Skin of body (tissue), 2 donors: ENCODE measurements around the gene IFI44L. TPM values are rescaled to one million over a fixed set of nuclear protein-coding genes. Genes with fewer than 3 reads are reported as not detected.

Experiments
- DNase-seq: peaks from one replicate; lab custom pipeline; 2025; lab: John Stamatoyannopoulos, UW
- total RNA-seq: library from RNA; depleted of rRNA; stranded (reverse); fragments of >200 nt; gene quantifications from one replicate; pipeline ENCODE4 v1.2.3, GENCODE V29; 2014

The IFI44L gene
- total RNA-seq, 1 donor from 2014 or later, result 3.0 TPM

- DNase-seq, result no peak
These were observed 20.2 kb downstream of the IFI44L start for GRCh38 chr1:78640462-78640861.

GRCh38 chr1:78641558-78641957 is 21.3 kb downstream of the IFI44L start:
- DNase-seq, result no peak

GRCh38 chr1:78645723-78646122 is 25.5 kb downstream of the IFI44L start:
- no peak for DNase-seq

GRCh38 chr1:78647238-78647637 is 27.0 kb downstream of the IFI44L start:
- DNase-seq, result no peak

DNA sequence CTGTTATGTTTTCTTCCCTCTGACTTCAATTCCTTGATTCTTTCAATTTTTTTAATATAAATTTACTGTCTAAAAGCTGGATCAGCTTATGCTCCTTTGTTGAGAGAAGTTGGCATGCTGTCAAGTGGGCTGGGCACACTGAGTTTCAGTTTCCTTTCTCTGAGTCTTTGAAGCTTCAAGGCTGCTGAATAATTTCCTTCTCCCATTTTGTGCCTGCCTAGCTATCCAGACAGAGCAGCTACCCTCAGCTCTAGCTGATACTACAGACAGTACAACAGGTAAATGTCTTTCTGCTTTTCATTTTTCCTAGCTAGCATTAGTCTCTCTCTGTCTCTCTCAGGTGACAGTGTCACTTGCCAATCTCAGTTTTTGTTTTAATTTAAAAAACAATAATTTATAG is 29.4 kb downstream of the IFI44L start, which contains the start of gene IFI44:
TSS of gene IFI44 (plus strand) at position 204 of the 400 bp plus-strand sequence. CDS start 365 bp downstream, outside the sequence.
- DNase-seq, result peak; percentile 88

- peak; percentile 31 for DNase-seq
These were observed 29.9 kb downstream of the IFI44L start for GRCh38 chr1:78650114-78650660.

DNA sequence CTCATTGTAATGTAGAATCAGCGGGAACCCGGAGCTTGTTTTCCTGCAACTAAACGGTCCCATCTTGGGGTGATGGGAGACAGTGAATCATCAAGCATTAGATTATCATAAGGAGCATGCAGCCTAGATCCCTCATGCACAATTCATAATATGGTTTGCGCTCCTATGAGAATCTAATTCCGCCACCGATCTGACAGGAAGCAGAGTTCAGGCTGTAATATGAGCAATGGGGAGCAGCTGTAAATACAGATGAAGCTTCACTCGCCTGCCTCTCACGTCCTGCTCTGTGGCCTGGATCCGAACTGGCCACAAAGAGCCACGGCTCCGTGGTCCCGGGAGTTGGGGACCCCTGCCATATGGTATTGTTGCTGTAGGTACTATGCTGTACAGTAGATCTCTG is 31.0 kb downstream of the IFI44L start:
- DNase-seq, result peak; percentile 33

- no peak for DNase-seq
These were observed 31.8 kb downstream of the IFI44L start for GRCh38 chr1:78652019-78652560.

GRCh38 chr1:78658901-78659300 is 38.7 kb downstream of the IFI44L start:
- DNase-seq, result no peak

DNA sequence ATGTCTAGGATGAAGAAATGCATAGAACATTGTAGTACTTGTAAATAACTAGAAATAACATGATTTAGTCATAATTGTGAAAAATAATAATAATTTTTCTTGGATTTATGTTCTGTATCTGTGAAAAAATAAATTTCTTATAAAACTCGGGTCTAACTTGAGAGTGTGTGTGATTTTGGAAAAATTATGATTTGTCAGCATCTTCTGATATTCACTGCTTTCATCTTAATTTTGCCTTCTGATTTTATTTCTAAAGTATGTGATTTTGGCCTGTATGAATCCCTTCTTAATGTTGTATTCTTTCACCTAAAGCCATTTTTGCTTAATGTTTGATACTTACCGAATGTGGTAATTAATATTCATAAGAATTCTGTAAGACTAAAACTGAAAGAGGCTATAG is 43.7 kb downstream of the IFI44L start:
- no peak for DNase-seq

GRCh38 chr1:78664763-78665162 is 44.5 kb downstream of the IFI44L start:
- DNase-seq, result no peak

GRCh38 chr1:78665809-78666208 is 45.6 kb downstream of the IFI44L start:
- no peak for DNase-seq

- no peak for DNase-seq
These were observed 47.7 kb downstream of the IFI44L start for GRCh38 chr1:78667939-78668338.

DNA sequence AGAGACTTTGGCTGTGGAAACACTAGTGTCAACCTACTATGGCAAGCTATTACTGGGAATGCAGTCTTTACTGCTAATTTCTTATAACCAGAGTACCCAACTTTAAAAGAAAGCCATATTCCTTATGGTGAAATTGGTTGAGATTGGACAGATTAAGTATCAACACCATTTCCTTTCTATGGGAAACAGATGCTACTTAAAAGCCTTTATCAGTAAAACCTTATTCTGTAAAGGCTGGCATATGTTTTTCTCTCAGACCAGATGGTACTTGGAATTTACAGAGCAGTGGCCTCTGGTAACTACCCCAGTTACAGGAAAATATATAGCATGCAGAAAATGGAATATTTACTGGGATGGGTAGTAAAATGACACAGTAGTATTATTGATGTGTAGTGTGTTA is 48.2 kb downstream of the IFI44L start:
- DNase-seq, result no peak

GRCh38 chr1:78672428-78672827 is 52.2 kb downstream of the IFI44L start:
- no peak for DNase-seq

- DNase-seq, result no peak
These were observed 52.9 kb downstream of the IFI44L start for GRCh38 chr1:78673120-78673519.

DNA sequence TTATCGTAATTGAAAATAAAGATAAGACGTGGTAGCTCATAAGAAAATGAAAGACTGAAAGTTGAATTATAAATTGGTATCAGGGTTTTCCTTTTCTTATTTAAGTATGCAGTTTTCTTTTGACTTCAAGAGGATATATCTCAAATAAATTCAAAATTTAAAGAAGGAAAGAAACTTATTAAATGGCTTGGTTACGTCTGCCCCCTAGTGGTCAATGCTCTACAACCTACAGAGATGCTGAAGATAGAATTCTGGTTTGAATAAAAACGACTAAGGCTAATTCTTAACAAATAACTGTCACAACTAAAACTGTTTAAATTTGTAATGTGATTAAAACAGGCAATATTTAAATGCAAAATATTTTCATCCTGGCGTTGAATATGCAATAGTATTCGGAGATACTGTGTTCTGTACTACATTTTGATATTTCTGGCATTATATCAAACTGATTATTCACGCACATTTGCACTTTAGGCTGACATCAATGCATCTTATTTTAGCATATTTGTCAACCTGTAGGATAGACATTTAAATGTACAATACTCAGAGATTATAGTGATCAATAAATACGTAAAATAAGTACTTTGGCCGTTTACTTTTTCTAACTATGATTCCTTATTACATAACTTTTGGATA is 56.2 kb downstream of the IFI44L start:
- DNase-seq, result peak; percentile 57

- no peak for DNase-seq
These were observed 56.7 kb downstream of the IFI44L start for GRCh38 chr1:78676993-78677392.

DNA sequence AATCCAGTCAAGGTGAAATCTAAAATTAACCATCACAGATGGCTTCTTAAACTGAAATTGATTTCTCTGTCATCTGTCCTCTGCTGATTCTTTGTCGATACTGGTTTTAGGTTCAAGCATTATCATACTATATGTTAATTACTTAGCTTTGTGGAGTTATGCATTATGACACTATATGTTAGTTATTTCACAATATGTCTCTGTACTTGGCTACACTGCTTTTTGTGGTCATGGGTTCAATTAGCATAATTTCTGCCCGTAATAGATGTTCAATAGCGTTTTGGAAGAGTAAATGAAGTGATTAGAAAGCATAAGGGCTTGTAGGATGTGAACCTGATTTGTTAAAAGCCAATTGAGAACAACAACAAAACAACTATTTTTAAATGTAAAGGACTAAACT is 57.5 kb downstream of the IFI44L start:
- DNase-seq, result no peak

DNA sequence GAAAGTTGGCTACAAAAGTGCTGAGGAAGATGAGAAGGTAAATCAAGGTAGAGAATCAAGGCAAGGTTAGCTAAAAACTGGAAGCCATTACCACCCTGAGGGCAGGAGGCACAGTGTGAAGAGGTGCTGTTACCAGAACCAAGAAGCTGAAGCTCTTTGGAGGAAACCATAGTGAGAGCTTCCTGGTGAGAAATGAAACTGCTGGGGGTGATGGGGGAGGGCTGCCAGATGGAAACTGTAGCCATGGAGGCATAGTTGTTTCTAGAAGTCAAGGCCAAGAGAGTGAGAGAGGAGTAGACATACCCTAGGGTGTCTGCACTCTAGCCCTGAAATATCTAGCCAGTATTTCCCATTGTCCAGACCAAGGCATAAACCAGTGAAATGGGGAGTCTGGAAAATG is 58.1 kb downstream of the IFI44L start:
- no peak for DNase-seq

- DNase-seq, result no peak
These were observed 61.0 kb downstream of the IFI44L start for GRCh38 chr1:78681265-78681664.

- no peak for DNase-seq
These were observed 62.2 kb downstream of the IFI44L start for GRCh38 chr1:78682496-78682895.

DNA sequence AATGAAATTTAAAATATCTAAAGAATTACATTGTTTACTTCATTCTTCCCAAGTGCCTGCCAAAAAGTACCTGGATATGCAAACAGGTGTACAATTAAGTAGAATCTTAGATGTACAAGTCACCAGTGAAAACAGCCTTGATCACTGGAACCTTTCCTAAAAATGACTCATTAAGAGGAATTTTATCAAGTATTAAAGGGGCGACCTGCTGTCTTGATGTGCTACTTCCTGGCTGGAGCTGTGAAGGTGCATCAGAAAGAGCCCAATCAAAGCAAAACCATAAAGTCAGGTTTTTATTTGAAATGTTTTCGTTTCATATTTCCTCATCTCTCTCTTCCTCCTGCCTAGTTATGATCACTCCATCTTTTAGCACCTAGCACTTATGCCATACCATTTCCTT is 62.8 kb downstream of the IFI44L start:
- no peak for DNase-seq
